GM12878 (cell line): ENCODE results near the gene POGLUT3. TPM values are rescaled to one million over a fixed set of nuclear protein-coding genes. Genes with fewer than 3 reads are reported as not detected.

Source experiments
- ATAC-seq: fragments of 200-7000 bp; cut with Tn5 transposase; 3 replicates; pipeline ENCODE4 v1.9.1; 2020; ENCODE audit warnings: mild to moderate bottlenecking, moderate library complexity
- BruUV-seq: library from RNA; stranded (reverse); fragments of 400-500 nt; replicated peaks from 2 replicates; lab custom pipeline; 2021; lab: Mats Ljungman, UMichigan
- CTCF ChIA-PET: fragments of 300-600 bp; sonication (Branson Sonifier 250); formaldehyde crosslinking; extraction: SDS; loops from one replicate; lab custom pipeline; 2021; ENCODE audit warnings: inconsistent platforms; lab: Yijun Ruan, JAX
- POLR2A ChIA-PET: fragments of 350-600 bp; formaldehyde crosslinking; extraction: SDS; loops from one replicate; lab custom pipeline; 2021; ENCODE audit warnings: inconsistent platforms; lab: Charles Lee
- RAD21 ChIA-PET: fragments of 300-600 bp; sonication (Branson Sonifier 250); formaldehyde crosslinking; loops from one replicate; lab custom pipeline; 2023; ENCODE audit warnings: antibody characterized with exemption; ENCODE audit not compliant: unreplicated experiment; lab: Charles Lee
- SMC1A ChIA-PET: fragments of 300-600 bp; sonication (Branson Sonifier 250); formaldehyde crosslinking; loops from one replicate; lab custom pipeline; 2023; ENCODE audit not compliant: unreplicated experiment, uncharacterized antibody; lab: Charles Lee
- DNase-seq: peaks from one replicate; pipeline ENCODE4 v3.0.0-alpha.2; 2011; ENCODE audit warnings: low read depth, low spot score
- FAIRE-seq: peaks from 3 replicates; lab custom pipeline; 2011; peaks lifted over from hg19 to GRCh38; lab: Jason Lieb, UNC
- H2AFZ ChIP-seq: 2 replicates; pipeline ENCODE4 v1.6.0; 2011; ENCODE audit warnings: low read depth, low read length, control low read depth; ENCODE audit not compliant: control insufficient read depth
- H3K27ac ChIP-seq: 2 replicates; pipeline ENCODE4 v1.5.1; 2011; ENCODE audit warnings: control low read depth; ENCODE audit not compliant: control insufficient read depth, insufficient read depth
- H3K27me3 ChIP-seq, 2 experiments: replicated peaks in 1 of 2; 2 replicates each; pipeline versions ENCODE4 v1.6.0 to v1.6.1; 2011; ENCODE audit warnings: low read length in 1 of 2; ENCODE audit not compliant: control insufficient read depth in 2 of 2, insufficient read depth in 2 of 2
- H3K36me3 ChIP-seq, 2 experiments: 2 replicates each; pipeline ENCODE4 v1.5.1; 2011; ENCODE audit warnings: low read length in 1 of 2; ENCODE audit not compliant: control insufficient read depth in 2 of 2, insufficient read depth in 2 of 2
- H3K4me1 ChIP-seq: 2 replicates; pipeline ENCODE4 v1.6.1; 2011; ENCODE audit warnings: mild to moderate bottlenecking, low read length, moderate library complexity, mixed read lengths; ENCODE audit not compliant: control insufficient read depth, insufficient read depth
- H3K4me2 ChIP-seq: 2 replicates; pipeline ENCODE4 v1.6.0; 2011; ENCODE audit warnings: control low read depth; ENCODE audit not compliant: control insufficient read depth, insufficient read depth
- H3K4me3 ChIP-seq: fragments of 200-600 bp; sonication (generic); 2 replicates; pipeline ENCODE4 v1.5.1; 2016
- H3K79me2 ChIP-seq: 2 replicates; pipeline ENCODE4 v1.6.0; 2011; ENCODE audit warnings: low read length; ENCODE audit not compliant: control insufficient read depth, insufficient read depth
- H3K9ac ChIP-seq: 2 replicates; pipeline ENCODE4 v1.8.0; 2011; ENCODE audit warnings: low read length, control low read depth, mixed read lengths; ENCODE audit not compliant: control insufficient read depth, insufficient read depth
- H3K9me3 ChIP-seq: replicated peaks from 3 replicates; pipeline ENCODE4 v1.5.1; 2011; ENCODE audit warnings: mild to moderate bottlenecking, low read length; ENCODE audit not compliant: control insufficient read depth, insufficient read depth
- H4K20me1 ChIP-seq: 2 replicates; pipeline ENCODE4 v1.6.0; 2011; ENCODE audit not compliant: control insufficient read depth, insufficient read depth
- CHD2 ChIP-seq: IDR thresholded peaks from 2 replicates; pipeline ENCODE4 v1.6.1; 2011; ENCODE audit warnings: low read depth, low read length, improper control_type of control experiment, borderline replicate concordance
- EED ChIP-seq: sonication (generic); IDR thresholded peaks from 2 replicates; pipeline ENCODE4 v1.6.1; 2016; ENCODE audit warnings: antibody characterized with exemption, low read depth
- IKZF1 ChIP-seq: fragments of 450-650 bp; conservative IDR thresholded peaks from 2 replicates; pipeline ENCODE4 v1.6.1; 2017; ENCODE audit warnings: antibody characterized with exemption, mild to moderate bottlenecking
- IRF4 ChIP-seq: IDR thresholded peaks from 2 replicates; pipeline ENCODE4 v1.6.1; 2011; ENCODE audit warnings: low read depth, low read length
- JUNB ChIP-seq: IDR thresholded peaks from 2 replicates; pipeline ENCODE4 v1.6.1; 2016; ENCODE audit warnings: antibody characterized with exemption, mild to moderate bottlenecking
- KAT2A ChIP-seq: conservative IDR thresholded peaks from 2 replicates; pipeline ENCODE4 v1.6.1; 2011; ENCODE audit warnings: low read depth, low read length; ENCODE audit not compliant: control insufficient read depth
- MEF2A ChIP-seq: IDR thresholded peaks from 2 replicates; pipeline ENCODE4 v1.6.1; 2011; ENCODE audit warnings: low read depth, mild to moderate bottlenecking, low read length, moderate library complexity; ENCODE audit not compliant: insufficient read depth
- MEF2B ChIP-seq: fragments of 450-650 bp; IDR thresholded peaks from 2 replicates; pipeline ENCODE4 v1.6.1; 2018; ENCODE audit warnings: mild to moderate bottlenecking, moderate library complexity; ENCODE audit not compliant: partially characterized antibody, poor library complexity, severe bottlenecking
- MYB ChIP-seq: fragments of 150-350 bp; IDR thresholded peaks from 2 replicates; pipeline ENCODE4 v1.6.1; 2014; ENCODE audit warnings: mild to moderate bottlenecking, low read depth, low read length, borderline replicate concordance
- MYC ChIP-seq: IDR thresholded peaks from 2 replicates; pipeline ENCODE4 v1.6.1; 2011; ENCODE audit warnings: mild to moderate bottlenecking, low read length, moderate library complexity, inconsistent platforms; ENCODE audit not compliant: insufficient read depth, insufficient replicate concordance, insufficient read length, severe bottlenecking
- NR2C2 ChIP-seq: IDR thresholded peaks from 2 replicates; pipeline ENCODE4 v1.6.1; 2011; ENCODE audit warnings: borderline replicate concordance, low read depth; ENCODE audit not compliant: control insufficient read depth, insufficient read length
- RAD21 ChIP-seq: IDR thresholded peaks from 2 replicates; pipeline ENCODE4 v1.6.1; 2011; ENCODE audit warnings: mild to moderate bottlenecking, low read depth, low read length, moderate library complexity; ENCODE audit not compliant: insufficient read depth
- RCOR1 ChIP-seq: conservative IDR thresholded peaks from 2 replicates; pipeline ENCODE4 v1.6.1; 2012; ENCODE audit warnings: low read depth, low read length, improper control_type of control experiment
- RFX5 ChIP-seq: IDR thresholded peaks from 2 replicates; pipeline ENCODE4 v1.6.1; 2011; ENCODE audit warnings: low read depth, low read length, improper control_type of control experiment
- SMAD5 ChIP-seq: IDR thresholded peaks from 2 replicates; pipeline ENCODE4 v1.6.1; 2016; ENCODE audit warnings: antibody characterized with exemption, low read depth
- SMC3 ChIP-seq: IDR thresholded peaks from 2 replicates; pipeline ENCODE4 v1.6.1; 2011; ENCODE audit warnings: low read length, improper control_type of control experiment, borderline replicate concordance
- SP1 ChIP-seq: IDR thresholded peaks from one replicate; pipeline ENCODE4 v1.6.1; 2011; ENCODE audit warnings: low read depth, low read length
- SRF ChIP-seq, 2 experiments: IDR thresholded peaks; 2 replicates each; pipeline ENCODE4 v1.6.1; 2011; ENCODE audit warnings: low read depth in 2 of 2, low read length in 2 of 2, mild to moderate bottlenecking in 1 of 2, moderate library complexity in 1 of 2
- WRNIP1 ChIP-seq: IDR thresholded peaks from 2 replicates; pipeline ENCODE4 v1.6.1; 2011; ENCODE audit warnings: low read depth, low read length, improper control_type of control experiment, borderline replicate concordance
- ZBTB33 ChIP-seq: fragments of 450-650 bp; IDR thresholded peaks from 2 replicates; pipeline ENCODE4 v1.6.1; 2017; ENCODE audit warnings: mild to moderate bottlenecking
- WGBS: methylation state at CpG from one replicate; pipeline ENCODE4 v1.1.6; 2016; ENCODE audit warnings: low lambda C conversion rate; ENCODE audit not compliant: insufficient replicate concordance, insufficient coverage; ENCODE audit errors: missing lambda C conversion rate; 5-methylcytosine and 5-hydroxymethylcytosine counted together
- in situ Hi-C: fragments of 300-500 bp; cut with MboI; formaldehyde crosslinking; loops from 9 replicates; pipeline ENCODE4 v1.14.3; 2018; ENCODE audit warnings: mixed read lengths
- intact Hi-C: fragments of 100-400 bp; cut with micrococcal nuclease; formaldehyde crosslinking; loops from one replicate; pipeline ENCODE4 v1.14.2; 2022; ENCODE audit not compliant: unreplicated experiment
- polyA plus RNA-seq, 11 experiments: library from polyadenylated mRNA; depleted of rRNA in 4 of 11; unstranded in 6 of 11; stranded (reverse) in 5 of 11; fragments of >200 nt; fragmentation: Nextera tagmentation in 4 of 11; fragmentation: Illumina TruSeq in 1 of 11; extraction: Ambion mirVana in 4 of 11; extraction: Trizol in 1 of 11; gene quantifications; 1 replicate in 1 of 11; 2 replicates in 10 of 11; pipeline versions ENCODE4 v1.2.1 to v1.2.3, GENCODE V29; 2011 to 2016; ENCODE audit warnings: inconsistent platforms in 2 of 11, missing spikeins in 2 of 11, low read depth in 1 of 11
- total RNA-seq, 4 experiments: library from RNA; depleted of rRNA in 3 of 4; stranded (reverse); fragments of >200 nt in 3 of 4; fragmentation: Illumina TruSeq in 1 of 4; extraction: Trizol in 1 of 4; gene quantifications; 2 replicates each; pipeline versions ENCODE4 v1.2.1 to v1.2.3, GENCODE V29; 2013 to 2021

Gene POGLUT3
- total and polyA plus RNA-seq, 10 of the 15 experiments (the other 5 are each of a cell fraction or from before 2014, with no cell fraction given): 3.7 to 21.5 (median 12.9) TPM

GRCh38 chr11:108538502-108538901, 40.3 kb upstream of the POGLUT3 start:
- H3K27me3 ChIP-seq: no peaks in the 10 kb centered on the region
- intact Hi-C loops (no loop called here), in situ Hi-C loops (no loop called here)
- H3K9me3 ChIP-seq: no peaks in the 10 kb centered on the region
- no peaks in the 10 kb centered on the region for H3K79me2 ChIP-seq
- ATAC-seq (no peak), FAIRE-seq (no peak), DNase-seq (no peak)
- POLR2A ChIA-PET: interaction anchor here (0.6 kb wide), 1 partner anchor 10 kb away, joined by 6 read pairs; no protein-coding TSS in a partner anchor
- H3K4me3 ChIP-seq: no peak overlapping the region
- no TSS peak for BruUV-seq
- no peak overlapping the region for H2AFZ ChIP-seq
- no peak overlapping the region for H3K4me2 ChIP-seq
- TF ChIP-seq SP1 (no peak), IKZF1 (no peak), RCOR1 (no peak), CHD2 (no peak), RAD21 (no peak), MYB (no peak), RFX5 (no peak), IRF4 (no peak), NR2C2 (no peak), MYC (no peak), SMAD5 (no peak), EED (no peak), KAT2A (no peak), SRF (IDR thresholded peaks at IDR 0.05; ENCODE audit: low read depth in 2 of 2, low read length in 2 of 2) (no peak), SMC3 (no peak), WRNIP1 (no peak), MEF2A (no peak), MEF2B (no peak), ZBTB33 (no peak), JUNB (no peak)
- H4K20me1 ChIP-seq: no peaks in the 10 kb centered on the region
- H3K9ac ChIP-seq: no peak overlapping the region
- SMC1A ChIA-PET: interaction anchor here (0.8 to 2.1 kb wide), 5 partner anchors 11 to 110 kb away, joined by 3 to 9 read pairs (median 4); no protein-coding TSS in a partner anchor
- RAD21 ChIA-PET: interaction anchor here (0.8 to 1.9 kb wide), 4 partner anchors 15 to 112 kb away, joined by 3 to 9 read pairs (median 4); no protein-coding TSS in a partner anchor
- H3K4me1 ChIP-seq: no peaks in the 10 kb centered on the region
- CTCF ChIA-PET: interaction anchor here (0.8 to 1.4 kb wide), 3 partner anchors 13 to 110 kb away, joined by 3 to 5 read pairs (median 3); no protein-coding TSS in a partner anchor
- no peak overlapping the region for H3K27ac ChIP-seq
- 58% methylated on average over 4 of the region's 4 CpGs for WGBS
- H3K36me3 ChIP-seq: no peaks in the 10 kb centered on the region; a peak in 1 of 4 replicates
